H9 (cell line): ENCODE results near the gene OR4N5. TPM values are rescaled to one million over a fixed set of nuclear protein-coding genes. Genes with fewer than 3 reads are reported as not detected.
"Not testable (repeated sequence)": the region's sequence is repeated elsewhere in the genome, so short reads cannot be mapped to it uniquely, and the experiment has no call there.

Experiments used
- DNase-seq: peaks from one replicate; pipeline ENCODE4 v3.0.0-alpha.2; 2017
- H2AFZ ChIP-seq: one replicate; pipeline ENCODE4 v1.6.1; 2013; ENCODE audit warnings: mild to moderate bottlenecking, low read length, control low read depth, moderate library complexity
- H2AK5ac ChIP-seq: 2 replicates; pipeline ENCODE4 v1.6.1; 2013; ENCODE audit warnings: low read length, control low read depth, mixed read lengths; ENCODE audit not compliant: insufficient read length
- H2BK120ac ChIP-seq: one replicate; pipeline ENCODE4 v1.6.1; 2013; ENCODE audit warnings: low read depth, mild to moderate bottlenecking, low read length, control low read depth, inconsistent platforms; ENCODE audit not compliant: poor library complexity, severe bottlenecking
- H2BK12ac ChIP-seq: 2 replicates; pipeline ENCODE4 v1.6.1; 2013; ENCODE audit warnings: low read length, control low read depth, mixed read lengths, low read depth; ENCODE audit not compliant: insufficient read length
- H2BK15ac ChIP-seq: 2 replicates; pipeline ENCODE4 v1.6.1; 2013; ENCODE audit warnings: low read depth, low read length, control low read depth
- H2BK20ac ChIP-seq: one replicate; pipeline ENCODE4 v1.6.1; 2013; ENCODE audit warnings: low read depth, mild to moderate bottlenecking, low read length, control low read depth, inconsistent platforms; ENCODE audit not compliant: poor library complexity, severe bottlenecking
- H2BK5ac ChIP-seq: 2 replicates; pipeline ENCODE4 v1.6.1; 2013; ENCODE audit warnings: low read length, control low read depth, mixed read lengths; ENCODE audit not compliant: insufficient read length
- H3K14ac ChIP-seq: 2 replicates; pipeline ENCODE4 v1.6.1; 2013; ENCODE audit warnings: low read length, control low read depth; ENCODE audit not compliant: insufficient read depth
- H3K18ac ChIP-seq: 2 replicates; pipeline ENCODE4 v1.6.1; 2013; ENCODE audit warnings: low read depth, mild to moderate bottlenecking, mixed read lengths, low read length, control low read depth; ENCODE audit not compliant: insufficient read length
- H3K23ac ChIP-seq: 2 replicates; pipeline ENCODE4 v1.6.1; 2013; ENCODE audit warnings: low read length, control low read depth, mixed read lengths, low read depth; ENCODE audit not compliant: insufficient read length
- H3K23me2 ChIP-seq: 2 replicates; pipeline ENCODE4 v1.6.1; 2013; ENCODE audit warnings: low read depth, mild to moderate bottlenecking, mixed read lengths, low read length, control low read depth; ENCODE audit not compliant: insufficient read length, poor library complexity, severe bottlenecking
- H3K27ac ChIP-seq: 2 replicates; pipeline ENCODE4 v1.5.1; 2013; ENCODE audit warnings: low read length, control low read depth, mixed read lengths, low read depth; ENCODE audit not compliant: insufficient read length
- H3K27me3 ChIP-seq: 2 replicates; pipeline ENCODE4 v1.6.1; 2013; ENCODE audit warnings: low read length, control low read depth, inconsistent platforms; ENCODE audit not compliant: insufficient read depth
- H3K4ac ChIP-seq: 2 replicates; pipeline ENCODE4 v1.6.1; 2013; ENCODE audit warnings: low read depth, mild to moderate bottlenecking, control low read depth, inconsistent platforms, low read length, moderate library complexity
- H3K4me1 ChIP-seq: 2 replicates; pipeline ENCODE4 v1.6.1; 2013; ENCODE audit warnings: low read length, control low read depth, inconsistent platforms; ENCODE audit not compliant: insufficient read depth
- H3K4me2 ChIP-seq: 2 replicates; pipeline ENCODE4 v1.6.1; 2013; ENCODE audit warnings: low read length, control low read depth, mixed read lengths; ENCODE audit not compliant: insufficient read length, insufficient read depth
- H3K56ac ChIP-seq: 2 replicates; pipeline ENCODE4 v1.6.1; 2013; ENCODE audit warnings: low read depth, mild to moderate bottlenecking, mixed read lengths, low read length, control low read depth; ENCODE audit not compliant: insufficient read length
- H3K79me1 ChIP-seq: 2 replicates; pipeline ENCODE4 v1.6.1; 2013; ENCODE audit warnings: low read depth, mild to moderate bottlenecking, moderate library complexity, low read length, control low read depth, inconsistent platforms; ENCODE audit not compliant: insufficient read depth, poor library complexity, severe bottlenecking
- H3K79me2 ChIP-seq: 2 replicates; pipeline ENCODE4 v1.6.1; 2013; ENCODE audit warnings: low read length, control low read depth, inconsistent platforms; ENCODE audit not compliant: insufficient read depth
- H3K9ac ChIP-seq: 2 replicates; pipeline ENCODE4 v1.6.1; 2013; ENCODE audit warnings: low read length, control low read depth, mixed read lengths; ENCODE audit not compliant: insufficient read length; ENCODE audit errors: extremely low read depth
- H3K9me3 ChIP-seq: one replicate; pipeline ENCODE4 v1.6.1; 2013; ENCODE audit warnings: low read depth, low read length, inconsistent platforms; ENCODE audit not compliant: control insufficient read depth
- H3T11ph ChIP-seq: one replicate; pipeline ENCODE4 v1.6.1; 2013; ENCODE audit warnings: mild to moderate bottlenecking, low read length, control low read depth, inconsistent platforms
- H4K20me1 ChIP-seq: one replicate; pipeline ENCODE4 v1.6.1; 2013; ENCODE audit not compliant: control insufficient read depth, insufficient read length, insufficient read depth
- H4K5ac ChIP-seq: 2 replicates; pipeline ENCODE4 v1.6.1; 2013; ENCODE audit warnings: low read depth, mild to moderate bottlenecking, mixed read lengths, low read length, control low read depth; ENCODE audit not compliant: insufficient read length
- H4K8ac ChIP-seq: replicated peaks from 2 replicates; pipeline ENCODE4 v1.6.1; 2013; ENCODE audit warnings: low read length, control low read depth, mixed read lengths, low read depth; ENCODE audit not compliant: insufficient read length
- H4K91ac ChIP-seq: 2 replicates; pipeline ENCODE4 v1.6.1; 2013; ENCODE audit warnings: low read depth, mild to moderate bottlenecking, moderate library complexity, mixed read lengths, low read length, control low read depth; ENCODE audit not compliant: insufficient read length
- H3K27ac Mint-ChIP-seq, 3 experiments: 2 replicates in 2 of 3; 3 replicates in 1 of 3; pipeline ENCODE4 v1.8.0; 2020 to 2021; ENCODE audit warnings: mixed read lengths in 3 of 3, mild to moderate bottlenecking in 1 of 3, moderate library complexity in 1 of 3
- H3K27me3 Mint-ChIP-seq: 2 replicates; pipeline ENCODE4 v1.8.0; 2021; ENCODE audit warnings: low read depth, mild to moderate bottlenecking, moderate library complexity, mixed read lengths
- H3K36me3 Mint-ChIP-seq, 3 experiments: 2 replicates in 2 of 3; 3 replicates in 1 of 3; pipeline ENCODE4 v1.8.0; 2020 to 2021; ENCODE audit warnings: low read depth in 3 of 3, mixed read lengths in 3 of 3; ENCODE audit not compliant: insufficient read depth in 1 of 3
- H3K4me1 Mint-ChIP-seq, 2 experiments: 2 replicates each; pipeline ENCODE4 v1.8.0; 2020; ENCODE audit warnings: mixed read lengths in 2 of 2
- H3K4me3 Mint-ChIP-seq, 2 experiments: 2 replicates in 1 of 2; 3 replicates in 1 of 2; pipeline ENCODE4 v1.8.0; 2020 to 2021; ENCODE audit warnings: mild to moderate bottlenecking in 2 of 2, mixed read lengths in 2 of 2, moderate library complexity in 1 of 2
- H3K9me3 Mint-ChIP-seq, 2 experiments: 2 replicates in 1 of 2; 3 replicates in 1 of 2; pipeline ENCODE4 v1.8.0; 2020; ENCODE audit warnings: mild to moderate bottlenecking in 2 of 2, mixed read lengths in 2 of 2, moderate library complexity in 1 of 2
- WGBS: extraction: QIAGEN DNeasy Blood & Tissue Kit; methylation state at CpG from one replicate; pipeline ENCODE4 v1.1.7; 2013; ENCODE audit warnings: missing lambda C conversion rate, low lambda C conversion rate, mixed read lengths; ENCODE audit not compliant: insufficient read length; ENCODE audit errors: extremely low coverage; 5-methylcytosine and 5-hydroxymethylcytosine counted together
- total RNA-seq: library from RNA; stranded (reverse); gene quantifications from 2 replicates; pipeline ENCODE4 v1.2.1, GENCODE V29; 2021
- TF ChIP-seq, protein P1 (sequence below): fragments of 200-600 bp; sonication (generic); conservative IDR thresholded peaks from 3 replicates; pipeline ENCODE4 v1.8.0; 2021; ENCODE audit warnings: antibody characterized with exemption, mild to moderate bottlenecking

The OR4N5 gene
- total RNA-seq, 1 experiment from 2014 or later, result not detected

DNA sequence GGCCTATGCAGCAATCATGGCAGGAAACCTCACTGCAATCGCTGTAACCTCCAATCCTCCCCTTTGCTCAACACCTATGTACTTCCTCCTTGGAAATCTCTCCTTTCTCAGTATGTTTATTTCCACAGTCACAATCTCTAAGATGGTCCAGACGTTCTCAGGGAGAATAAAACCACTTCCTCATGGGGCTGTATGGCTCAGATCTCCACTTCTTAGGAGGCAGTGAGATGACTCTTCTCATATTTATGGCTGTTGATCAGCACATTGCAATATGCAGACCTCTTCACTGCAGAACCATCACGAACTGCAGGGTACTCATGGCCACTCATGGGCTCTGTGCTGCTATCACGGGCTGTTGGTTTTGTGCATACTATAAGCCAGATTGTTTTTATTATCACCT is 45.2 kb upstream of the OR4N5 start:
- no peak overlapping the region for H3K4ac ChIP-seq
- no peak overlapping the region for H2AFZ ChIP-seq
- H4K91ac ChIP-seq, result no peak overlapping the region
- H3K79me1 ChIP-seq, result no peaks in the 10 kb centered on the region
- H3K79me2 ChIP-seq, result no peaks in the 10 kb centered on the region
- H3K18ac ChIP-seq, result no peak overlapping the region
- H4K8ac ChIP-seq, result no peak overlapping the region
- no peaks in the 10 kb centered on the region for H4K20me1 ChIP-seq
- H2BK12ac ChIP-seq, result no peak overlapping the region
- H2AK5ac ChIP-seq, result no peak overlapping the region
- H2BK5ac ChIP-seq, result no peak overlapping the region
- no CpG with 5 or more reads among the region's 4 CpGs for WGBS
- TF ChIP-seq, protein P1, sequence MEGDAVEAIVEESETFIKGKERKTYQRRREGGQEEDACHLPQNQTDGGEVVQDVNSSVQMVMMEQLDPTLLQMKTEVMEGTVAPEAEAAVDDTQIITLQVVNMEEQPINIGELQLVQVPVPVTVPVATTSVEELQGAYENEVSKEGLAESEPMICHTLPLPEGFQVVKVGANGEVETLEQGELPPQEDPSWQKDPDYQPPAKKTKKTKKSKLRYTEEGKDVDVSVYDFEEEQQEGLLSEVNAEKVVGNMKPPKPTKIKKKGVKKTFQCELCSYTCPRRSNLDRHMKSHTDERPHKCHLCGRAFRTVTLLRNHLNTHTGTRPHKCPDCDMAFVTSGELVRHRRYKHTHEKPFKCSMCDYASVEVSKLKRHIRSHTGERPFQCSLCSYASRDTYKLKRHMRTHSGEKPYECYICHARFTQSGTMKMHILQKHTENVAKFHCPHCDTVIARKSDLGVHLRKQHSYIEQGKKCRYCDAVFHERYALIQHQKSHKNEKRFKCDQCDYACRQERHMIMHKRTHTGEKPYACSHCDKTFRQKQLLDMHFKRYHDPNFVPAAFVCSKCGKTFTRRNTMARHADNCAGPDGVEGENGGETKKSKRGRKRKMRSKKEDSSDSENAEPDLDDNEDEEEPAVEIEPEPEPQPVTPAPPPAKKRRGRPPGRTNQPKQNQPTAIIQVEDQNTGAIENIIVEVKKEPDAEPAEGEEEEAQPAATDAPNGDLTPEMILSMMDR, result no peak
- Mint-ChIP-seq H3K4me3 (no peak overlapping the region), H3K36me3 (peaks cover 0 to 9% (median 2%) of the 10 kb centered on the region in 3 experiments; a peak in 5 of 7 replicates), H3K4me1 (no peaks in the 10 kb centered on the region), H3K27me3 (no peaks in the 10 kb centered on the region; the same call in 1 of the 2 replicates), H3K27ac (no peak overlapping the region), H3K9me3 (peaks cover 64 to 74% of the 10 kb centered on the region in 2 experiments)
- no peaks in the 10 kb centered on the region for H3K27me3 ChIP-seq
- no peak overlapping the region for H3K14ac ChIP-seq
- no peak overlapping the region for H3K4me2 ChIP-seq
- no peak overlapping the region for H3K23ac ChIP-seq
- H3K9me3 ChIP-seq, result peaks cover 51% of the 10 kb centered on the region
- no peak overlapping the region for H3K9ac ChIP-seq
- no peak overlapping the region for H2BK120ac ChIP-seq
- H3K27ac ChIP-seq, result no peak overlapping the region
- H3T11ph ChIP-seq, result no peak overlapping the region
- no peak overlapping the region for H2BK20ac ChIP-seq
- no peak overlapping the region for H4K5ac ChIP-seq
- no peaks in the 10 kb centered on the region for H3K23me2 ChIP-seq
- no peak for DNase-seq
- no peaks in the 10 kb centered on the region for H3K4me1 ChIP-seq
- no peak overlapping the region for H2BK15ac ChIP-seq
- no peak overlapping the region for H3K56ac ChIP-seq

DNA sequence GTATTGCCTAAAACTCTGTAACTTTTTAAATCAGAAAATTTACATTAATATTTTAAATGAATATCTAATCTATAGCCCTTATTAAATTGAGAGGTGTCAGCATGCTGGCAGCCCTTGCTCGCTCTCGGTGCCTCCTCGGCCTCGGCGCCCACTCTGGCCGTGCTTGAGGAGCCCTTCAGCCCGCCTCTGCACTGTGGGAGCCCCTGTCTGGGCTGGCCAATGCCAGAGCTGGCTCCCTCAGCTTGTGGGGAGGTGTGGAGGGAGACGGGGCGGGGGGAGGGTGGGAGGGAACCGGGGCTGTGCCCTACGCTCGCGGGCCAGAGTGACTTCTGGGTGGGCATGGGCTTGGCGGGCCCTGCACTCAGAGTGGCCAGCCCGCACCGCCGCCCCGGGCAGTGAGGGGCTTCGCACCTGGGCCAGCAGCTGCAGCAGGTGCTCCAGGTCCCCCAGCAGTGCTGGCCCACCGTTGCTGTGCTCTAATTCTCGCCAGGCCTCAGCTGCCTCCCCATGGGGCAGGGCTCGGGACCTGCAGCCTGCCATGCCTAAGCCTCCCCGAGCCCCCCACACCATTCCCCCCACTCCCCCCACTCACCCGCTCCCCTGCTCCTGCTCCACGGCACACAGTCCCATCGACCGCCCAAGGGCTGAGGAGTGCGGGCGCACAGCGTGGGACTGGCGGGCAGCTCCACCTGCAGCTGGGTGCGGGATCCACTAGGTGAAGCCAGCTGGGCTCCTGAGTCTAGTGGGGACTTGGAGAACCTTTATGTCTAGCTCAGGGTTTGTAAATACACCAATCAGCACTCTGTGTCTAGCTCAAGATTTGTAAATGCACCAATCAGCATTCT is 39.5 kb upstream of the OR4N5 start:
- H3K14ac ChIP-seq, H3K23me2 ChIP-seq, H3K56ac ChIP-seq, H2AK5ac ChIP-seq, H3K27me3 ChIP-seq, H3K27ac ChIP-seq, H3K23ac ChIP-seq, H2BK12ac ChIP-seq, H3K27ac Mint-ChIP-seq, H3K79me1 ChIP-seq, H3K4ac ChIP-seq, H2AFZ ChIP-seq, H4K91ac ChIP-seq, H2BK15ac ChIP-seq, H3K27me3 Mint-ChIP-seq, H4K20me1 ChIP-seq, H3K18ac ChIP-seq, H2BK5ac ChIP-seq, H3K4me1 Mint-ChIP-seq, H3K4me2 ChIP-seq, H3K79me2 ChIP-seq, H3T11ph ChIP-seq, H3K4me3 Mint-ChIP-seq, H3K4me1 ChIP-seq, H2BK20ac ChIP-seq, H4K5ac ChIP-seq, DNase-seq, H3K9ac ChIP-seq, H2BK120ac ChIP-seq, H4K8ac ChIP-seq: not testable (repeated sequence)
- peaks cover 45% of the 10 kb centered on the region for H3K9me3 ChIP-seq
- no CpG with 5 or more reads among the region's 32 CpGs for WGBS
- H3K9me3 Mint-ChIP-seq, result peaks cover 69 to 76% of the 10 kb centered on the region in 2 experiments
- peaks cover 0 to 11% (median 9%) of the 10 kb centered on the region in 3 experiments; a peak in 6 of 7 replicates for H3K36me3 Mint-ChIP-seq
